NK-92 (cell line): ENCODE data around the gene NKX3-2.
"Not testable (repeated sequence)": the region's sequence is repeated elsewhere in the genome, so short reads cannot be mapped to it uniquely, and the experiment has no call there.

Experiments
- DNase-seq: peaks from one replicate; lab custom pipeline; 2025; ENCODE audit not compliant: unreplicated experiment; lab: John Stamatoyannopoulos, UW

Gene NKX3-2

DNA sequence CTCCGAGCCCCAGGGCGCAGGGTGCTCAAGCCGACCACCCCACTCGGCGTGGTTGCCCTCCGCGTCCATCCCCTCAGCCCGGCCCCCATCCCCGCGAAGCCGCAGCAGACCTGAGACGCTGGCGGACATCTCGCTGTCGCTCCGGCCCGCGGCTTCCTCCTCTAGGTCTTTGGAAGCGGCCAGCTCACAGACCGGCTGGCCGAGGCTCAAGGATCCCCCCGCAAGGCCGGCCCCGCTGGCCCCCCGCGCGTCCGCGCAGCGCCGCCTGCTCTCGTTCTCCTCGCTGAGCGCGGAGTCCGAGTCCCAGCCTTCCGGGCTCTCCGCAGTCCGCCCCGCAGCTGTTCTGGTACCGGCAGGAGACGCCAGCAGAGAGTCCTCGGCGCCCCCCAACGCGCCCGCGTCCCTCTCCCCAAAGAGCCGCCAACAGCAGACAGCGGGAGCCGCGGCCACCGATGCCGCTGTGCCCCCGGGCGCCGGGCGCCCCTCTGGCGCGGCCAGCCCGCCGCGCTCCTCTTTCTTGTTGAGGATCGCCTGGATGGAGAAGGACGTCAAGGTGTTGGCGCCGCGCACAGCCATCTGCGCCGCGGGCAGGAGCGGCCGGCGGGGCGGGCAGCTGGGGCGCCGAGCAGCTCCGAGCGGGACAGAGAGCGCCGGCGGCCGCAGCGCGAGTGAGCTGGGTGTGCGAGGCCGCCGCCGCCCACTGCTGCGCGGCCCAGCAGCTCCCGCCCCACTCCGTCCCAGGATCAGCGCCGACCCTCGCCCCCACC, at the start of gene NKX3-2:
Gene NKX3-2, minus strand, starts transcription at position 670 of the 767 bp plus-strand sequence. Its CDS starts 94 bp downstream, at position 576.
- DNase-seq, result no peak

- DNase-seq, result no peak
Observed at GRCh38 chr4:13592220-13592619, 47.9 kb upstream of the NKX3-2 start.

DNA sequence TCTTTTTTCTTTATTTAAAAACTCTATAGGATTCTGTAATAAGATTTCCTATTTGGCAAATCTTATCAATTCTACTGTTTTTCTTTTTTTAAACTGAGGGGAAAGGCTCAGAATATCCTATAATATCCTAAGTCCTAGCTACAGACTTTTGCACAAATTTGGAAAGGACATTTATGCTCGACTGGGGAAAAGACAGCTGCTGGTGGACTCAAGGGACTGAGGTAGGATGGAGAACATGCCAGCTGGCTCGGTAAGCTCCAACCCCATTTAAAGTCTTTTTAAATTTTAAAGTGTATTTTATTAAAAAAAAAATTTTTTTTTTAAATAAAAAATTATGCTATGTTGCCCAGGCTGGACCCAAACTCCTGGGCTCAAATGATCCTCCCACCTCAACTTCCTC, 46.5 kb upstream of the NKX3-2 start:
- DNase-seq, result no peak

GRCh38 chr4:13588954-13589353, 44.6 kb upstream of the NKX3-2 start:
- DNase-seq, result no peak

DNA sequence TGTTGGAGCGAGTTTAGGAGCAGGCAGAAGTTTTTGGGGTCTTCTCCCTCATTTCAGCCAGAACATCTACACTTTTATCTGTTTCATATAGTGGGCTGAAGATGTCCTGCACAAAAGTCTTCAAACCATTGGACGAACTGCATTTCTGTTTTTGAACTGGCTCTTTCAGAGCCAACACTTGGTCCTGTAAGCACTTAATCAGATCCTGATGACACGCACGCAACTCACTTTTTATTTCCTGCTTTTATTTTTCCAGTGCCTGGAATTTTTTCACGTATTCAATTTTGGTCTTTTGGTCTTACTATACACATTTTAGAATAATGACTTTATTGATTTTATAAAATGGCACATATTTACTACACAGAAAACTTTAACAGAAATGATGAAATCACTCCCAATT, 40.2 kb upstream of the NKX3-2 start:
- no peak for DNase-seq

DNA sequence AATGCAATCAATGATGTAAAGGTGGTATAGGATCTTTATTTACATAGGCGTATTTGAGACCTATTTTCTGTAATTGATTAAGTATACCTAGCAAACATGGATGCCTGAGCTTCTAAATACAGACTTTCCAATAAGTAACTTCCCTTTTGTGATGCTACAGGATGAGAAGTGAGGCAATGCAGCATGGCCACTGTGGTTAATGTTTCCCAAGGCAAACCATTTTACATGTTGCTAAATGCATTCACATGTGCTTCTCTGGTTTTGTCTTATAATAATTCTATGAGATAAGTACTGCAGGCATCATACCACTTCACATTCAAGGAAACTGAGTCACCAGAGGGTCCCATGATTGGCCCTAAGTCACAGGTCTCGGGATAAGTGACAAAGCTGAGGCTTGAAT, 35.7 kb upstream of the NKX3-2 start:
- no peak for DNase-seq

DNA sequence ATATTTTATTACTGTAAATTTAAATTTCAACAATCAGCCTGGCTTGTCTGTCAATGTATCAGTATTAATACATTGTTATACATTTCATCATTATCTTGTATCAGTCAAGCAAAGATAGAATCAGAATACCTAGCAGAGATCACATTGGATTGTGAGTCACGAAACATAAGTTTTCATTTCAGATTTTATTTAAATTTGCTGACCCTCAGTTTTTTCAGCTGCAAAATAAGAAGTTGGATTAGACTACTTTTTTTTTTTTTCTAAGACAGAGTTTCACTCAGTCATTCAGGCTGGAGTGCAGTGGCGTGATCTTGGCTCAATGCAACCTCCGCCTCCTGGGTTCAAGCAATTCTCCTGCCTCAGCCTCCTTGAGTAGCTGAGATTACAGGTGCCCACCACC, 33.4 kb upstream of the NKX3-2 start:
- DNase-seq, result no peak

DNA sequence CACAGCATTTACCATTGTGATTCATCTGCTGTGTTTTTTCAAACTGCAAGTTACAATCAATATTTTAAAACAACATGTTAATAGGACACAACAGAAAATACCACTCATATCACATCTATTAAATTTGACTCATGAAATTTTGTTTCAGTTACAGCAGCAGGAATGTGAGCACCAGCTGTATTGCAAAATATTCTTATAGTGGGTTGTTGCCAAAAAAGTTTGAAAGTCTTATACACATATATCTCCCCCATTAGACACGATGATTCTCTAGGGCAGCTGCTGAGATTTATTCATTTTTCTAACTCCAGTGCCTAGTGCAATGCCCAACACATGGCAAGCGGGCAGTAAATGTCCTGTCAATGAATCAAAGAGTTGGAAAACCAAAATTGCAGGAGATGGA, 26.6 kb upstream of the NKX3-2 start:
- DNase-seq, result no peak

DNA sequence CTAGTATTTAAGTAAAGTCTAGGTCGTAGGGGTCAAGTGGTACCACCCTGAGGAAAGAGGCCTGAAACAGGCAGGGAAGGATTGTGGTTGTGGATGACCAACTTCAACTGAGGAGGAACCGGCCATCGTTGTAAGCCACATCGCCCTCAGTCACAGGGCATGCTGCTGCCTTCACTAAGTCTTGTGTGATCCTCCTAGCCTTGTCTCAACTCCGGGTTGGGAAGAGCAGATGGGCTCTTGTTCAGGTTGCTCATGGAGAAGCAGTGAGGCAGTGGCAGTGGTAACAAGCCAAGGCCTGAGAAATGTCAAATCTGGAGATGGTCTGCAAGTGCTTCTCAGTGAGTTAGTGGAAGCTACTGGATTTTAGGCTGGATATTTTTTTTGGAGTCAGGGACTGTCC, 22.8 kb upstream of the NKX3-2 start:
- DNase-seq, result no peak

DNA sequence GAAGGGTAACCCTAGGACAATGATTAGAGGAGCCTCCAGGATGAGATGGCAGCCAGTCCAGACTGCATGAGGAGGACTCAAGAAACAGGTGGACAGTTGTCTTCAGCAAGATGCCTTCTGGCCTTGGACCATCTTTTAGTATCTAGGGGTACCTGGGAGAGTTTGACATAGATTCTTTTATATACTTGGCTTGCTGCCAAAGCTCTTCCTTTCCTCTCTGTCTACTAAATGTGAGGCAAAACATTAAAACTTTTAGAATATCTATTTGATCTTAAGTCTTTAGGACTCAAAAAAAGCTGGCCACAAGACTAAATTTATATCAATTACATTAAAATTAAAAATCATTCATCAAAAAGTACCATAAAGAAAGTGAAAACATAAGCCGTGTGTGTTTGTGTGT, 18.6 kb upstream of the NKX3-2 start:
- no peak for DNase-seq

DNA sequence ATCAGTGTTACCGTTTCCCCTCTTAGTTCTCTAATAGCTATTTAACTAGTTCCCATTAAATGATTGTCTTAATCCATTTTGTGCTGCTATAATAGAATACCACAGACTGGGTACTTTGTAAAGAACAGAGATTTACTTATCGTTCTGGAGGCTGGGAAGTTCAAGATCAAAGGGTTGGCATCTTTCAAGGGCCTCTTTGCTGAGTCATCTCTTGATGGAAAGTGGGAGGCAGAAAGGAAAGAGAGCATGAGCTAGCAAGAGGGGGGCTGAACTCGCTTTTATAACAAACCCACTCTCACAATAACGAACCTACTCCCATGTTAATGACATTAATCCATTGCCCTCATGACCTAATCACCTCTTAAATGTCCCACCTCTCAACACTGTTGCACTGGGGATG, 17.4 kb upstream of the NKX3-2 start:
- DNase-seq, result no peak

GRCh38 chr4:13560111-13560510, 15.8 kb upstream of the NKX3-2 start:
- not testable (repeated sequence) for DNase-seq

DNA sequence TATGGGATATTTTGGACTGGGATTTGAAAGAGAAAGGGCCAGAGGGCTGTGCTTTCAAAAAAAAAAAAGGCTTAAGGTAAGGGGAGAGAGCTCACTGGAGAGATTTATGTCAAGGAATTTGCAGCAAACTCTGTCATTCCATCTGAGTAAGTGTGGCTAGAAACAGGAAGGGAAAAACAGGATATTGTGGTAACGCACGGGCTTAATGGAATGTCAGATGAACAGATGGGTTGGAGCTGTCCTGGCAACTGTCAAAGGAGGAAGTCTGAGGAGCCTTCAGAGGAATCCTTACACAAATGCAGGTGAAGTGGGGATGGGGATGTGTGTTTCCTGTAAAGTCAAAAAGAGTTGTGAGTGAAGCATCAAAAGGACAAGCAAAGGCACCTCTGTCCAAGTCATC, 15.1 kb upstream of the NKX3-2 start:
- no peak for DNase-seq

GRCh38 chr4:13558881-13559280, 14.6 kb upstream of the NKX3-2 start:
- no peak for DNase-seq

- no peak for DNase-seq
Observed at GRCh38 chr4:13555325-13555724, 11.0 kb upstream of the NKX3-2 start.

- no peak for DNase-seq
Observed at GRCh38 chr4:13553081-13553480, 8.8 kb upstream of the NKX3-2 start.

GRCh38 chr4:13548984-13549546, 4.8 kb upstream of the NKX3-2 start:
- DNase-seq, result no peak

GRCh38 chr4:13548059-13548983, 4.0 kb upstream of the NKX3-2 start:
- DNase-seq, result no peak

- no peak for DNase-seq
Observed at GRCh38 chr4:13547485-13548041, 3.3 kb upstream of the NKX3-2 start.

GRCh38 chr4:13546941-13547484, 2.7 kb upstream of the NKX3-2 start:
- no peak for DNase-seq
